SU-DHL-6 (cell line): ENCODE measurements around the gene NPIPB2.

Experiments used
- H2AFZ ChIP-seq: fragments of 200-600 bp; sonication (generic); 2 replicates; pipeline ENCODE4 v1.6.1; 2014; ENCODE audit warnings: low read depth, mild to moderate bottlenecking, moderate library complexity, mixed read lengths, antibody characterized with exemption, low read length; ENCODE audit not compliant: severe bottlenecking
- H3F3A ChIP-seq: fragments of 200-600 bp; shearing (Covaris generic); 2 replicates; pipeline ENCODE4 v1.6.0; 2016; ENCODE audit warnings: antibody characterized with exemption, mild to moderate bottlenecking; ENCODE audit not compliant: insufficient read depth
- H3K27ac ChIP-seq: fragments of 200-600 bp; sonication (generic); 2 replicates; pipeline ENCODE4 v1.5.1; 2016; ENCODE audit warnings: low read depth, mild to moderate bottlenecking, low read length, moderate library complexity, mixed read lengths
- H3K27me3 ChIP-seq: fragments of 200-600 bp; sonication (generic), shearing (Covaris generic); 2 replicates; pipeline ENCODE4 v1.6.0; 2014; ENCODE audit warnings: mild to moderate bottlenecking, low read length
- H3K36me3 ChIP-seq: fragments of 200-600 bp; sonication (generic); 2 replicates; pipeline ENCODE4 v1.6.1; 2014; ENCODE audit warnings: mild to moderate bottlenecking, low read length, mixed read lengths
- H3K4me2 ChIP-seq: fragments of 300-600, 200-600 bp; shearing (Covaris generic), sonication (generic); 2 replicates; pipeline ENCODE4 v1.6.0; 2014; ENCODE audit warnings: low read length, low read depth, mild to moderate bottlenecking; ENCODE audit not compliant: poor library complexity, severe bottlenecking
- H3K4me3 ChIP-seq: fragments of 200-600 bp; sonication (generic); 2 replicates; pipeline ENCODE4 v1.5.1; 2014; ENCODE audit warnings: antibody characterized with exemption, low read length, mild to moderate bottlenecking, mixed read lengths; ENCODE audit not compliant: insufficient read depth, poor library complexity, severe bottlenecking
- H3K79me2 ChIP-seq: fragments of 200-600 bp; sonication (generic); 2 replicates; pipeline ENCODE4 v1.6.1; 2014; ENCODE audit warnings: mild to moderate bottlenecking, low read length, moderate library complexity; ENCODE audit not compliant: insufficient read depth
- H3K9ac ChIP-seq: fragments of 200-600 bp; sonication (generic); 2 replicates; pipeline ENCODE4 v1.7.0; 2014; ENCODE audit warnings: mild to moderate bottlenecking, low read length
- H3K9me2 ChIP-seq: fragments of 200-600 bp; sonication (generic); replicated peaks from 2 replicates; pipeline ENCODE4 v1.6.1; 2014; ENCODE audit warnings: low read length; ENCODE audit not compliant: insufficient read depth
- H3K9me3 ChIP-seq: fragments of 200-600 bp; sonication (generic); 2 replicates; pipeline ENCODE4 v1.6.1; 2014; ENCODE audit warnings: low read length, mixed read lengths; ENCODE audit not compliant: insufficient read depth
- H4K20me1 ChIP-seq: fragments of 200-600 bp; sonication (generic); 2 replicates; pipeline ENCODE4 v1.6.1; 2014; ENCODE audit warnings: low read depth, mild to moderate bottlenecking, antibody characterized with exemption, low read length, moderate library complexity, mixed read lengths
- EZH2phosphoT487 ChIP-seq: fragments of 200-600 bp; sonication (generic), shearing (Covaris generic); conservative IDR thresholded peaks from 2 replicates; pipeline ENCODE4 v1.6.1; 2018; ENCODE audit warnings: mild to moderate bottlenecking, antibody characterized with exemption, low read length, moderate library complexity, mixed read lengths
- TF ChIP-seq, protein P1 (sequence below): fragments of 200-600 bp; sonication (generic); IDR thresholded peaks from one replicate; pipeline ENCODE4 v1.5.1; 2017; ENCODE audit warnings: antibody characterized with exemption, mild to moderate bottlenecking, low read length, moderate library complexity; ENCODE audit not compliant: insufficient read depth, poor library complexity, severe bottlenecking

The NPIPB2 gene

DNA sequence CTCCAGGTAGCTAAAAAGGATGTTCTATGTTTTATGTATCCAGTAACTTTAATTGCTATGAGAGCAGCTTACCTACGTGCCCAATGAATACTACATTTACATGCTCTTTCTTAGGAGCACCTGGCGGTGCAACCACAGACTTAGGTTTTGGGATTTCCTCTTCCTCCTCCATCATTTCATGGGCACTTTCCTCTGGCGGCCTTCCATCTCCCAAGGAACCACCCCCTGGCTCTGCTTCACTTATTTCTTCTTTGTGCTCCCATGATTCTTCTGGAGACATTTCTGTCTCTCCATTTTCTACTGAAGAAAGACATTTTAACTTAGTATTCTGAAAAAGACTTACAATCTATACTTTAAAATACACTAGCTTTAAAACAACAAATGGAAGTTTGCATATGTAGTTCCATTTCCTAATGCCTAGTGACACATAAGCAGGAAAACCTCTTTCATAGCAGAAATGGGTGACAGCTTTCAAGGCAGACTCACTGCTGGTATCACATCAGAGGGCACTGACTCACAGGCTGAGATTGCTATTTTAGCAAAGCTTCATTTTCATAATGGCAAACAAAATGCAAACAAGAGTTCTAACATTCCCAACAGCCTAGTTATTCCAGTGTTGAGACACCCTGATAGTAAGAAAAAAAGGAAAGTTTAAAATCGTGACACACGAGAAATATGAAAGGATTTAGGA lies 45.2 kb downstream of the NPIPB2 start:
- peaks cover 10% of the 10 kb centered on the region for H3F3A ChIP-seq
- no peak overlapping the region for H3K27ac ChIP-seq
- no peaks in the 10 kb centered on the region for H3K9me3 ChIP-seq
- TF ChIP-seq EZH2phosphoT487, result no peak
- TF ChIP-seq, protein P1, sequence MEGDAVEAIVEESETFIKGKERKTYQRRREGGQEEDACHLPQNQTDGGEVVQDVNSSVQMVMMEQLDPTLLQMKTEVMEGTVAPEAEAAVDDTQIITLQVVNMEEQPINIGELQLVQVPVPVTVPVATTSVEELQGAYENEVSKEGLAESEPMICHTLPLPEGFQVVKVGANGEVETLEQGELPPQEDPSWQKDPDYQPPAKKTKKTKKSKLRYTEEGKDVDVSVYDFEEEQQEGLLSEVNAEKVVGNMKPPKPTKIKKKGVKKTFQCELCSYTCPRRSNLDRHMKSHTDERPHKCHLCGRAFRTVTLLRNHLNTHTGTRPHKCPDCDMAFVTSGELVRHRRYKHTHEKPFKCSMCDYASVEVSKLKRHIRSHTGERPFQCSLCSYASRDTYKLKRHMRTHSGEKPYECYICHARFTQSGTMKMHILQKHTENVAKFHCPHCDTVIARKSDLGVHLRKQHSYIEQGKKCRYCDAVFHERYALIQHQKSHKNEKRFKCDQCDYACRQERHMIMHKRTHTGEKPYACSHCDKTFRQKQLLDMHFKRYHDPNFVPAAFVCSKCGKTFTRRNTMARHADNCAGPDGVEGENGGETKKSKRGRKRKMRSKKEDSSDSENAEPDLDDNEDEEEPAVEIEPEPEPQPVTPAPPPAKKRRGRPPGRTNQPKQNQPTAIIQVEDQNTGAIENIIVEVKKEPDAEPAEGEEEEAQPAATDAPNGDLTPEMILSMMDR, result no peak
- no peak overlapping the region for H3K4me3 ChIP-seq
- peaks cover 67% of the 10 kb centered on the region for H3K79me2 ChIP-seq
- H2AFZ ChIP-seq, result no peak overlapping the region
- no peaks in the 10 kb centered on the region for H3K27me3 ChIP-seq
- H3K9ac ChIP-seq, result no peak overlapping the region
- peaks cover 35% of the 10 kb centered on the region for H3K36me3 ChIP-seq
- H3K9me2 ChIP-seq, result no peaks in the 10 kb centered on the region
- no peak overlapping the region for H3K4me2 ChIP-seq
- H4K20me1 ChIP-seq, result peaks cover 33% of the 10 kb centered on the region

- Histone ChIP-seq H3F3A (peaks cover 16% of the 10 kb centered on the region; the same call in 1 of the 2 replicates), H3K9me3 (no peaks in the 10 kb centered on the region), H3K4me2 (no peak overlapping the region), H2AFZ (no peak overlapping the region), H3K9ac (no peak overlapping the region), H3K27me3 (no peaks in the 10 kb centered on the region), H4K20me1 (peaks cover 21% of the 10 kb centered on the region), H3K79me2 (peaks cover 36% of the 10 kb centered on the region), H3K9me2 (no peaks in the 10 kb centered on the region), H3K36me3 (peaks cover 45% of the 10 kb centered on the region), H3K4me3 (no peak overlapping the region), H3K27ac (no peak overlapping the region)
- TF ChIP-seq, protein P1, result no peak
- no peak for TF ChIP-seq EZH2phosphoT487
These were observed 48.3 kb downstream of the NPIPB2 start for GRCh38 chr16:11893571-11893970.

DNA sequence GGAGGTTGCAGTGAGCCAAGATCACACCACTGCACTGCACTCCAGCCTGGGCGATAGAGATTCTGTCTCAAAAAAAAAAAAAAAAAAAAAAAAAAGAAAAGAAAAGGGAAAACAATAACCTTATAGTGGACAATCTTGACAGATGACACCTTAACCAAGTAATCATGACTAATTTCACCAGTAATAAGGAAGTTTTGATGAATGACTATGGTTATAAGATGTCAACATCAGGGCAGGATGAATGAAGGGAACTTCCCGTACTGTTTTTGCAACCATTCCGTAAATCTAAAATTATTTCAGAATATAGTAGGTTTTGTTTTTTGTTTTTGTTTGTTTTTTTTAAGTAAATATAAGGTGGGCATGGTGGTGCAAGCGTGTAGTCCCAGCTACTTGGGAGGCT lies 49.1 kb downstream of the NPIPB2 start:
- H3K27ac ChIP-seq, result no peak overlapping the region
- H3K4me2 ChIP-seq, result no peak overlapping the region
- peaks cover 16% of the 10 kb centered on the region; the same call in 1 of the 2 replicates for H3F3A ChIP-seq
- peaks cover 43% of the 10 kb centered on the region for H3K36me3 ChIP-seq
- H3K9ac ChIP-seq, result no peak overlapping the region
- TF ChIP-seq EZH2phosphoT487, result no peak
- TF ChIP-seq, protein P1, result no peak
- no peaks in the 10 kb centered on the region for H3K9me2 ChIP-seq
- H3K9me3 ChIP-seq, result no peaks in the 10 kb centered on the region
- no peak overlapping the region for H2AFZ ChIP-seq
- no peak overlapping the region for H3K4me3 ChIP-seq
- peaks cover 28% of the 10 kb centered on the region for H3K79me2 ChIP-seq
- H4K20me1 ChIP-seq, result peaks cover 17% of the 10 kb centered on the region
- H3K27me3 ChIP-seq, result no peaks in the 10 kb centered on the region
